GM18505 (cell line): ENCODE measurements around the gene MACROD1.
"Not testable (repeated sequence)": the region's sequence is repeated elsewhere in the genome, so short reads cannot be mapped to it uniquely, and the experiment has no call there.

Experiments used
- ATAC-seq: cut with Tn5 transposase; IDR thresholded peaks from one replicate; pipeline ENCODE4 v1.9.1; 2021; ENCODE audit not compliant: unreplicated experiment
- POLR2A ChIP-seq: IDR thresholded peaks from 4 replicates; pipeline ENCODE4 v1.6.1; 2011; ENCODE audit warnings: borderline replicate concordance; ENCODE audit not compliant: insufficient read depth, insufficient read length; ENCODE audit errors: extremely low read depth

Gene MACROD1

GRCh38 chr11:64052938-64053622, 112.8 kb downstream of the MACROD1 start:
- no peak for ATAC-seq
- TF ChIP-seq POLR2A = no peak

GRCh38 chr11:64052436-64052835, 113.5 kb downstream of the MACROD1 start:
- no peak for ATAC-seq
- no peak for TF ChIP-seq POLR2A

DNA sequence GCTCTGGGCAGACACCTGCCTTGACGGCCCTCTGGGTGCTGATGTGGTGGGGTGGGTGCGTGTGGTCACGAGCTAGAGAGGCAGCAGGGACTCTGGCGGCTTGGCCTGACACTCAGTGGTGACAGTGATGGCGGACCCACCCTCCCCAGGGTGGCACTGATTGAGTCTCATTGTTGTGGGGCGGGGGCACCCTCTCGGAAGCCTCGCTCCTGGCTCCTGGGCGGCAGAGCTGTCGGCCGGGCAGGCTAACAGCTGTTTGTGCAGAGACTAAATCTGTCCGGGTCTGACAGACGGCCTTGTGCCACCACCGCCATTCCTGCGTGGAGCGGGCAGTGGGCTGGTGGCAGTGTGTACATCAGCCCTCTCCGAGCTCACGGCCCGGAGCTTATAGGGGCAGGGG, 114.6 kb downstream of the MACROD1 start:
- no peak for ATAC-seq
- no peak for TF ChIP-seq POLR2A

DNA sequence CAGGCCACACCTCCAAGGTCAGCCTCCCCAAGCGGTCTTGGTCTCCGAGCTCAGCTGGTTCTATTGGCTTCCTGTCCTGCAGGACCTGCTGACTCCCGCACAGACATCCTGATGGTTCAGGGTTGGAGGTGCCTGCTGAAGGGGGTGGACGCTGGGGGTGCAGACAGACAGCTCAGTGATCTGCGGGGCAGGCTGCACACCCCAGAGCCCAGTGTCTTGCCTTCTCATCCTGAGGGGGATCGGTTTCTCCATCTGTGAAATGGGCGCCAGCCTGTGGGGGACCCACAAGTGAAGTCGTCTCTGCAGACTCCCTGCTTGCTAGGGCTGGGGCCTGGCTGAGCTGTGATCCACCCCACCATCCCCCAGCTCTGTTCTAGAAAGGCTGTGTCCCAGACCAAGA, 116.4 kb downstream of the MACROD1 start:
- ATAC-seq = no peak

DNA sequence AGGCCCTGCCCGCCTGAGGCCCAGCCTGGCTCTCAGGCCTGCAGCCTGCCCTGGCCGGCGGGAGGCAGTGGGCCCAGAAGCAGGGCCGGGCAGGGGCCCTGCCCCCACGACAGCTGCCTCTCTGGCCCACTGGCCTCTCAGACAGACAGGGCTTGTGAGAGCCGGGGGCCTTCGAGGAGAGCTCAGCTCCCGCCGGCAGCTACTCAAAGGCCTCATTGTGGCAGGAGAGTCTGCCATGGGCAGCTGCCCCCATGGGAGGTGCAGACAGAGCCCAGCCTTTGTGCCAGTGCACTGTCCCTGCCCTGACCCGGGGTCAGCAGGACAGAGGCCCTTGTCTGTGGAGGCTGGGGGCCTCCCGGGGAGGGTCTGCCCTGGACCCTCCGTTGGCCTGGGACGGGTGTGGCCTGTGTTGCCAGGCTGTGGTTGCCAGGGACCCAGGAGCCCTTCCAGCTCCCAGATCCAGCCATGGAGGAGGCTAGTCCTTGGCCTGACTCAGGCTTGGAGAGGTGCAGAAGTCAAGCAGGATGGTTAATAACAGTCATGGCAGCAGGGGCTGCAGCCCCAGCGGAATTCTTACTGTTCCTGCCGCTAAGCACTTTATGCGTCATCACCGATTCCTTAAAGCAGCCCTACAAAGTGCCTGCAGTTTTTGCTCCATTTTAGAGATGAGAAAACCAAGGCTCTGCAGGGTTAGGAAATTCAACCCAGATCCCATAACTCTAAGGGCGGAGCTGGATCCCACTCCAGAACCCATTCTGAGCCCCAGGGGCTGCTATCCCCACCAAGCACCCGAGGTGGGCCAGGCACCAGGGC, 117.7 kb downstream of the MACROD1 start:
- ATAC-seq = no peak
- TF ChIP-seq POLR2A = no peak

More for the DNA sequence above, 116.4 kb downstream of the MACROD1 start:
- TF ChIP-seq POLR2A = no peak

GRCh38 chr11:64047373-64047772, 118.5 kb downstream of the MACROD1 start:
- ATAC-seq = not testable (repeated sequence)

DNA sequence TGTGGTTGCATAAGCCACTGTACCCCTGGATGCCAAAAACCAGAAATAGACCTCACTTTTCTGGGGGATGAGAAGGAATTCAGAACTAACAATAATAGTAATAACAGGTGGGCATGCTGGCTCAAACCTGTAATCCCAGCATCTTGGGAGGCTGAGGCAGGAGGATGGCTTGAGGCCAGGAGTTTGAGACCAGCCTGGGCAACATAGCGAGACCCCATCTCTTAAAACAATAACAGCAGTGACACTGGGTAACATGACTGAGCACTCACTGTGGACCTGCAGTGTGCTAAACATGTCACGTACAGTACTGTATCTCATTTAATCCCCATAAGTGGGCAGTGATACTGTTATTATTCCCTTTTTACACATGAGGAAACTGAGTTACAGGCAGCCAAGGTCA, 120.2 kb downstream of the MACROD1 start:
- ATAC-seq = no peak
- TF ChIP-seq POLR2A = no peak

DNA sequence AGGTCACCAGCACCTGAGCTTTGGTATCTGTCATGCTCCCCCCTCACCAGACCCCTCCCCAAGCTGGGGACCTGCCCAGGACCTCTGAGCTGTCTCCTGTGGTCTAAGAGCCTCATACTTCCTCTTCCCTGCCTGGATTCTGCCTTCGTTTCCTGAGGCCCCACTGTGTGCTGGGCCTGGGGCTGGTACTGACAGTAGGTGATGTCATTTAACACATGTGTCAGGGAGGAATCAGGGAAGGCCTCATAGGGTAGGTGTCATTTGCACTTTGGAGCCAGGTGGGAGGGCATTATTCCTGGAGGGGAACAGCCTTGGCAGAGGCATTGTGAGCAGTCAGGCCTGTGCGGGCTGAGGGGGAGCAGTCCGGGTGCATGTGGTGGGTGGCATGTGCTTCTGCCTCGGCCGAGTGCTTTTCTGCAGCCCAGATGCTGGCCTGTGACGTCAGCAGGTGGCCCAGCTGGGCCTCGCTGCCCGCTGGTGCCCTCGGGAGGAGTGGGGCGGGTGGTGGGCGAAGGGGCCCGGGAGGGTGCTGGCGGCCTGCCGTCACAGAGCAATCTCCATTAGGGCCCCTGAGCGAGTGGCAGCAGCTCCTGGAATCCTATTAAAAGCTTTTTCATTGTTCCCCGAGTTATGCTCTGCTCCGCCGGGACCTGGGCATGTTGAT, 121.1 kb downstream of the MACROD1 start:
- no peak for TF ChIP-seq POLR2A
- ATAC-seq = no peak

- no peak for TF ChIP-seq POLR2A
- no peak for ATAC-seq
Measured at GRCh38 chr11:64043545-64043944, 122.4 kb downstream of the MACROD1 start.

DNA sequence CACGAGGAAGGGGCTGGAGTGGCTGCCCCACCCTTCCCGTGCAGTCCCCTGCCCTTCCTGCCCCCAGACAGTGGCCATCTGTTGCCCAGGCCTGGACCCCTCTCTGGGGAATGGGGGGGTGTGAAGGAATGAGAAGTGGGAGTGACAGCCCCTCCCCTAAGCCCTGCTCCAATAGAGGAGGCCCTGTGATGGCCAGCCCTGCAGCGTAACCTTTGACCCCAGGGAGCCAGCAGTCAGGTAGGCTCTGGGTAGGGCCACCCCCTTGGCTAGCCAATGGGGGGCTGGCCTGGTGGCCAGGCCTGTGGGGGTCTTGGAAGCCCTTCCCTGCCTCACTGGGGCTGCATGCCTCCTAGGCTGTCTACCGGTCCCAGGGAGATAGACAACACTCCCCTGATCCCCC, 123.6 kb downstream of the MACROD1 start:
- no peak for TF ChIP-seq POLR2A
- ATAC-seq = no peak

GRCh38 chr11:64041846-64042245, 124.1 kb downstream of the MACROD1 start:
- ATAC-seq = no peak
- no peak for TF ChIP-seq POLR2A

- no peak for TF ChIP-seq POLR2A
- ATAC-seq = no peak
Measured at GRCh38 chr11:64040684-64041322, 125.1 kb downstream of the MACROD1 start.

DNA sequence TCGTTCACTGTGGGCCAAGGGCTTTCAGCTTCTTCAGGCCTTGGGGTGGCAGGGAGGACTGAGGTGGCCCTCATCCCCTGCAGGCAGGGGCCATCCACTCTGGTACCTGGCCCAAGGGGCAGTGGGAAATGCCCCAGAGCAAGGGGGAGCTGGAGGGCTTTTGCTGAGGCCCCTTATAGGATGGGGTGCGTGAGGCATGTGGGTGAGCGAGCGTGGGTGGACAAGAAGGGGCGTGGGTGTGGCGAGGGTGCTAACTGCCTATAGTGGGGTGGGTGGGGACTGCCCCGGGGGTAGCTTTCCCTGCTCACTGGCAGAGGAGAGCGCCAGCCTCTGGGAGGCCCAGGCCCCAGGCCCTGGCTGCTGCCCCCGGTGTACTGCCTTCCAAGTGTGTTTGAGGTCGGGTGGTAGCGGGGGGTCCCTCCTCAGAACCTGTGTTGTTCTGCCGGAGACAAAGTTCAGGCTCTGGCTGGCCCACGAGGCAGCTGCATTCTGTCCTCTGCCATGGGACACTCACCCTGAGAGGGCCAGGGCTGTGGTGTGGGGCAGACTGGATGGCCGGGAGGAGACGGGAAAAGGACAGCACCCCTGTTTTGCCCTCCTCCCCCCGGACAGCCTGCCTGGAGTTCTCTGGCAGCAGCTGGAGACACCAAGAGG, 126.8 kb downstream of the MACROD1 start:
- no peak for TF ChIP-seq POLR2A
- ATAC-seq = no peak
